ENCODE results near the gene DRC7. TPM values are rescaled to one million over a fixed set of nuclear protein-coding genes. Genes with fewer than 3 reads are reported as not detected.

The DRC7 gene
- total and polyA plus RNA-seq, 9 of the 15 experiments (the other 6 are each of a cell fraction or from before 2014, with no cell fraction given), result 0.04 to 0.33 (median 0.12) TPM; not detected in 3

GRCh38 chr16:57694231-57694724, 328 bp upstream of the DRC7 start (continued):
- TF ChIP-seq ZBTB43 (CRISPR knock-in tag; IDR thresholded peaks at IDR 0.05), result no peak
- no peak for TF ChIP-seq SLC30A9 (CRISPR knock-in tag; IDR thresholded peaks at IDR 0.05)
- TF ChIP-seq MECOM (CRISPR knock-in tag; IDR thresholded peaks at IDR 0.05), result no peak

GRCh38 chr16:57695680-57696069, 1.1 kb downstream of the DRC7 start:
- H3K4me1 ChIP-seq (replicated peaks in 1 of 2; ENCODE audit: control insufficient read depth in 2 of 2, insufficient read depth in 2 of 2, low read length in 2 of 2), result peaks cover 33 to 47% of the 10 kb centered on the region in 2 experiments
- no peak overlapping the region for H3K4me3 ChIP-seq
- H3K79me2 ChIP-seq (ENCODE audit: control insufficient read depth, insufficient read depth, low read length), result no peaks in the 10 kb centered on the region
- in situ Hi-C loops (cut with MboI) (no loop called here), intact Hi-C loops (cut with micrococcal nuclease) (no loop called here)
- H3K9me1 ChIP-seq (ENCODE audit: control insufficient read depth, insufficient read depth, low read length), result no peaks in the 10 kb centered on the region
- no TSS peak for BruUV-seq (replicated peaks)
- ChIA-PET POLR2A (interaction anchor here (0.5 to 1.5 kb wide), 2 partner anchors 40 to 42 kb away, joined by 3 to 4 read pairs; partner anchors contain the start of gene KATNB1), CTCF (ENCODE audit: low intra/inter-chr PET ratio) (no interaction called here)
- WGBS (ENCODE audit: insufficient coverage, low coverage, missing lambda C conversion rate), result 29% methylated on average over 5 of the region's 5 CpGs
- H3K27ac ChIP-seq (ENCODE audit: extremely low read depth, low read depth, low read length), result peak overlapping the region; percentile 5; the same call in 1 of the 3 replicates
- H4K20me1 ChIP-seq (replicated peaks; ENCODE audit: control insufficient read depth, insufficient read depth, low read length), result no peaks in the 10 kb centered on the region
- H3K9me3 ChIP-seq (replicated peaks; ENCODE audit: control insufficient read depth, insufficient read depth, low read depth, low read length), result 0 out of 2 replicates have a peak, but pooled peaks cover 2% of the 10 kb centered on the region
- ATAC-seq (0 out of 3 replicates have a peak, but pooled peaks have one; percentile 11), FAIRE-seq (no peak), DNase-seq (ENCODE audit: extremely low read depth in 1 of 4, low spot score in 3 of 4) (peak in 1 of 4 experiments; percentile 48)
- H3K4me2 ChIP-seq (ENCODE audit: insufficient read depth, low read length), result peak overlapping the region; percentile 80; the same call in 1 of the 2 replicates
- H3K27me3 ChIP-seq (ENCODE audit: control insufficient read depth in 2 of 2, insufficient read depth in 2 of 2, low read length in 2 of 2), result no peaks in the 10 kb centered on the region
- peak overlapping the region; percentile 10 to 45; a peak in 1 of 4 replicates for H3K9ac ChIP-seq (ENCODE audit: insufficient read depth in 1 of 2, low read depth in 2 of 2, low read length in 2 of 2)
- no peak for TF ChIP-seq MCM7 (IDR thresholded peaks at IDR 0.05)
- TF ChIP-seq CTCF (IDR thresholded peaks at IDR 0.05 in 2 of 3, conservative IDR thresholded peaks at IDR 0.05 in 1 of 3; ENCODE audit: insufficient read depth in 2 of 3, low read depth in 1 of 3, low read length in 3 of 3), result 0 out of 6 replicates have a peak, but pooled peaks of 1 of the 3 experiments have one; percentile 1
- peak overlapping the region; percentile 3; the same call in 1 of the 2 replicates for H2AFZ ChIP-seq (ENCODE audit: low read depth, low read length)
- no peaks in the 10 kb centered on the region for H3K36me3 ChIP-seq (ENCODE audit: control insufficient read depth, insufficient read depth, low read length)
